GM12878 (cell line): ENCODE results near the gene CCR3. TPM values are rescaled to one million over a fixed set of nuclear protein-coding genes. Genes with fewer than 3 reads are reported as not detected.

ENCODE experiments used
- ATAC-seq: fragments of 200-7000 bp; cut with Tn5 transposase; 3 replicates; pipeline ENCODE4 v1.9.1; 2020; ENCODE audit warnings: mild to moderate bottlenecking, moderate library complexity
- BruUV-seq: library from RNA; stranded (reverse); fragments of 400-500 nt; replicated peaks from 2 replicates; lab custom pipeline; 2021; lab: Mats Ljungman, UMichigan
- CTCF ChIA-PET: fragments of 300-600 bp; sonication (Branson Sonifier 250); formaldehyde crosslinking; extraction: SDS; loops from one replicate; lab custom pipeline; 2021; ENCODE audit warnings: inconsistent platforms; lab: Yijun Ruan, JAX
- POLR2A ChIA-PET: fragments of 350-600 bp; formaldehyde crosslinking; extraction: SDS; loops from one replicate; lab custom pipeline; 2021; ENCODE audit warnings: inconsistent platforms; lab: Charles Lee
- RAD21 ChIA-PET: fragments of 300-600 bp; sonication (Branson Sonifier 250); formaldehyde crosslinking; loops from one replicate; lab custom pipeline; 2023; ENCODE audit warnings: antibody characterized with exemption; ENCODE audit not compliant: unreplicated experiment; lab: Charles Lee
- SMC1A ChIA-PET: fragments of 300-600 bp; sonication (Branson Sonifier 250); formaldehyde crosslinking; loops from one replicate; lab custom pipeline; 2023; ENCODE audit not compliant: unreplicated experiment, uncharacterized antibody; lab: Charles Lee
- DNase-seq: peaks from one replicate; pipeline ENCODE4 v3.0.0-alpha.2; 2011; ENCODE audit warnings: low read depth, low spot score
- FAIRE-seq: peaks from 3 replicates; lab custom pipeline; 2011; peaks lifted over from hg19 to GRCh38; lab: Jason Lieb, UNC
- H2AFZ ChIP-seq: 2 replicates; pipeline ENCODE4 v1.6.0; 2011; ENCODE audit warnings: low read depth, low read length, control low read depth; ENCODE audit not compliant: control insufficient read depth
- H3K27ac ChIP-seq: 2 replicates; pipeline ENCODE4 v1.5.1; 2011; ENCODE audit warnings: control low read depth; ENCODE audit not compliant: control insufficient read depth, insufficient read depth
- H3K27me3 ChIP-seq, 2 experiments: replicated peaks in 1 of 2; 2 replicates each; pipeline versions ENCODE4 v1.6.0 to v1.6.1; 2011; ENCODE audit warnings: low read length in 1 of 2; ENCODE audit not compliant: control insufficient read depth in 2 of 2, insufficient read depth in 2 of 2
- H3K36me3 ChIP-seq, 2 experiments: 2 replicates each; pipeline ENCODE4 v1.5.1; 2011; ENCODE audit warnings: low read length in 1 of 2; ENCODE audit not compliant: control insufficient read depth in 2 of 2, insufficient read depth in 2 of 2
- H3K4me1 ChIP-seq: 2 replicates; pipeline ENCODE4 v1.6.1; 2011; ENCODE audit warnings: mild to moderate bottlenecking, low read length, moderate library complexity, mixed read lengths; ENCODE audit not compliant: control insufficient read depth, insufficient read depth
- H3K4me2 ChIP-seq: 2 replicates; pipeline ENCODE4 v1.6.0; 2011; ENCODE audit warnings: control low read depth; ENCODE audit not compliant: control insufficient read depth, insufficient read depth
- H3K4me3 ChIP-seq: fragments of 200-600 bp; sonication (generic); 2 replicates; pipeline ENCODE4 v1.5.1; 2016
- H3K79me2 ChIP-seq: 2 replicates; pipeline ENCODE4 v1.6.0; 2011; ENCODE audit warnings: low read length; ENCODE audit not compliant: control insufficient read depth, insufficient read depth
- H3K9ac ChIP-seq: 2 replicates; pipeline ENCODE4 v1.8.0; 2011; ENCODE audit warnings: low read length, control low read depth, mixed read lengths; ENCODE audit not compliant: control insufficient read depth, insufficient read depth
- H3K9me3 ChIP-seq: replicated peaks from 3 replicates; pipeline ENCODE4 v1.5.1; 2011; ENCODE audit warnings: mild to moderate bottlenecking, low read length; ENCODE audit not compliant: control insufficient read depth, insufficient read depth
- H4K20me1 ChIP-seq: 2 replicates; pipeline ENCODE4 v1.6.0; 2011; ENCODE audit not compliant: control insufficient read depth, insufficient read depth
- BCL11A ChIP-seq: IDR thresholded peaks from 2 replicates; pipeline ENCODE4 v1.6.1; 2011; ENCODE audit warnings: low read depth, low read length
- CHD4 ChIP-seq: fragments of 200-600 bp; sonication (generic); IDR thresholded peaks from 2 replicates; pipeline ENCODE4 v1.6.1; 2016; ENCODE audit warnings: mild to moderate bottlenecking
- E4F1 ChIP-seq: fragments of 450-650 bp; IDR thresholded peaks from 2 replicates; pipeline ENCODE4 v1.6.1; 2018; ENCODE audit warnings: borderline replicate concordance, mild to moderate bottlenecking; ENCODE audit not compliant: partially characterized antibody
- LARP7 ChIP-seq: fragments of 450-650 bp; IDR thresholded peaks from 2 replicates; pipeline ENCODE4 v1.6.1; 2017; ENCODE audit warnings: mild to moderate bottlenecking
- MEF2B ChIP-seq: fragments of 450-650 bp; IDR thresholded peaks from 2 replicates; pipeline ENCODE4 v1.6.1; 2018; ENCODE audit warnings: mild to moderate bottlenecking, moderate library complexity; ENCODE audit not compliant: partially characterized antibody, poor library complexity, severe bottlenecking
- RB1 ChIP-seq: fragments of 450-650 bp; formaldehyde crosslinking; IDR thresholded peaks from 2 replicates; pipeline ENCODE4 v1.6.1; 2017; ENCODE audit warnings: mild to moderate bottlenecking, borderline replicate concordance
- RELB ChIP-seq: fragments of 450-650 bp; IDR thresholded peaks from 2 replicates; pipeline ENCODE4 v1.6.1; 2017; ENCODE audit warnings: low read depth, mild to moderate bottlenecking, moderate library complexity
- REST ChIP-seq: IDR thresholded peaks from 2 replicates; pipeline ENCODE4 v1.6.1; 2012; ENCODE audit warnings: mild to moderate bottlenecking, low read depth, low read length
- SMAD1 ChIP-seq: fragments of 450-650 bp; IDR thresholded peaks from 2 replicates; pipeline ENCODE4 v1.6.1; 2018; ENCODE audit warnings: mild to moderate bottlenecking, low read depth; ENCODE audit not compliant: partially characterized antibody
- SMAD5 ChIP-seq: IDR thresholded peaks from 2 replicates; pipeline ENCODE4 v1.6.1; 2016; ENCODE audit warnings: antibody characterized with exemption, low read depth
- SUPT20H ChIP-seq: IDR thresholded peaks from 2 replicates; pipeline ENCODE4 v1.6.1; 2011; ENCODE audit warnings: low read depth, mild to moderate bottlenecking, low read length, moderate library complexity, borderline replicate concordance; ENCODE audit not compliant: control insufficient read depth
- TARDBP ChIP-seq: IDR thresholded peaks from 2 replicates; pipeline ENCODE4 v1.6.1; 2016; ENCODE audit warnings: borderline replicate concordance
- TCF3 ChIP-seq: IDR thresholded peaks from 2 replicates; pipeline ENCODE4 v1.6.1; 2012; ENCODE audit warnings: low read depth, mild to moderate bottlenecking, low read length, borderline replicate concordance; ENCODE audit not compliant: insufficient read depth
- WGBS: methylation state at CpG from one replicate; pipeline ENCODE4 v1.1.6; 2016; ENCODE audit warnings: low lambda C conversion rate; ENCODE audit not compliant: insufficient replicate concordance, insufficient coverage; ENCODE audit errors: missing lambda C conversion rate; 5-methylcytosine and 5-hydroxymethylcytosine counted together
- in situ Hi-C: fragments of 300-500 bp; cut with MboI; formaldehyde crosslinking; loops from 9 replicates; pipeline ENCODE4 v1.14.3; 2018; ENCODE audit warnings: mixed read lengths
- intact Hi-C: fragments of 100-400 bp; cut with micrococcal nuclease; formaldehyde crosslinking; loops from one replicate; pipeline ENCODE4 v1.14.2; 2022; ENCODE audit not compliant: unreplicated experiment
- polyA plus RNA-seq, 11 experiments: library from polyadenylated mRNA; depleted of rRNA in 4 of 11; unstranded in 6 of 11; stranded (reverse) in 5 of 11; fragments of >200 nt; fragmentation: Nextera tagmentation in 4 of 11; fragmentation: Illumina TruSeq in 1 of 11; extraction: Ambion mirVana in 4 of 11; extraction: Trizol in 1 of 11; gene quantifications; 1 replicate in 1 of 11; 2 replicates in 10 of 11; pipeline versions ENCODE4 v1.2.1 to v1.2.3, GENCODE V29; 2011 to 2016; ENCODE audit warnings: inconsistent platforms in 2 of 11, missing spikeins in 2 of 11, low read depth in 1 of 11
- total RNA-seq, 4 experiments: library from RNA; depleted of rRNA in 3 of 4; stranded (reverse); fragments of >200 nt in 3 of 4; fragmentation: Illumina TruSeq in 1 of 4; extraction: Trizol in 1 of 4; gene quantifications; 2 replicates each; pipeline versions ENCODE4 v1.2.1 to v1.2.3, GENCODE V29; 2013 to 2021

Gene CCR3
- total and polyA plus RNA-seq, 10 of the 15 experiments (the other 5 are each of a cell fraction or from before 2014, with no cell fraction given) = 0.13 to 0.78 (median 0.41) TPM; not detected in 1

GRCh38 chr3:46238386-46238785 lies 3.9 kb upstream of the CCR3 start:
- Histone ChIP-seq H2AFZ (no peak overlapping the region), H4K20me1 (no peaks in the 10 kb centered on the region), H3K27ac (no peak overlapping the region), H3K9me3 (no peaks in the 10 kb centered on the region)
- CTCF ChIA-PET = interaction anchor here (1.6 to 3.7 kb wide), 4 partner anchors 13 to 130 kb away, joined by 5 to 24 read pairs (median 10); no protein-coding TSS in a partner anchor
- SMC1A ChIA-PET = interaction anchor here (1.0 to 2.1 kb wide), 5 partner anchors 22 to 162 kb away, joined by 3 to 10 read pairs (median 5); no protein-coding TSS in a partner anchor
- no peak for ATAC-seq
- RAD21 ChIA-PET = interaction anchor here (1.9 to 2.1 kb wide), 2 partner anchors 22 to 131 kb away, joined by 6 to 12 read pairs; partner anchors contain the start of gene CCR5
- TF ChIP-seq SMAD1 (no peak), BCL11A (no peak), MEF2B (no peak), TARDBP (no peak), REST (no peak), RELB (no peak), LARP7 (no peak), SMAD5 (no peak), CHD4 (no peak), E4F1 (no peak), TCF3 (no peak), RB1 (no peak), SUPT20H (no peak)
- TF ChIP-seq, all 136 proteins: peak for 0
- H3K9ac ChIP-seq = no peak overlapping the region
- POLR2A ChIA-PET = no interaction called here
- H3K27me3 ChIP-seq = peaks cover 0 to 9% of the 10 kb centered on the region in 2 experiments; a peak in 3 of 4 replicates
- 36% methylated on average over 4 of the region's 4 CpGs for WGBS
- H3K4me2 ChIP-seq = no peak overlapping the region
- DNase-seq (no peak), FAIRE-seq (no peak)
- intact Hi-C loops (no loop called here), in situ Hi-C loops (no loop called here)
- H3K79me2 ChIP-seq = no peaks in the 10 kb centered on the region
- no peaks in the 10 kb centered on the region for H3K36me3 ChIP-seq
- no TSS peak for BruUV-seq
- peaks cover 3% of the 10 kb centered on the region for H3K4me1 ChIP-seq
- H3K4me3 ChIP-seq = no peak overlapping the region
